GM12872 (cell line): ENCODE data around the gene KMO.

Experiments
- TF ChIP-seq, protein P1 (sequence below): IDR thresholded peaks from 3 replicates; pipeline ENCODE4 v1.5.1; 2011; ENCODE audit warnings: low read depth, mild to moderate bottlenecking, low read length, moderate library complexity; ENCODE audit not compliant: insufficient read depth

The KMO gene

DNA sequence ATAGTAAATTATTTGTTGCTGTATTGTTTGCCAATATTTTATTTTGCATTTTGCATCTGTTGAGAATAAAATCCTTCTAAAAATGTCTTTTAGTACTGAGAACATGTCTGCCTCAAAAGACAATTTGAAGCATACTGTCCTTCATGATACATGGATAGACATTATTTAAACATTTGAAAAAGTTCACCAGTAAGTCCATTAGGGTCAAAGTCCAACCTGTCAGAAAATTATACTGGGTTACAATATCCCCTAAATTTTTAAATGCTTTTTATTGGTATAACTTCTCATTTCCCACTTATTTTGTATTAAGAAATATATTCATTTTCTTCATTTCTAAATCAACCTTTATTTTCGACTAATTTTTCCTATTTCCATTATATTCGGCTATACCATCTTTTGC, 98.7 kb downstream of the KMO start:
- TF ChIP-seq, protein P1, sequence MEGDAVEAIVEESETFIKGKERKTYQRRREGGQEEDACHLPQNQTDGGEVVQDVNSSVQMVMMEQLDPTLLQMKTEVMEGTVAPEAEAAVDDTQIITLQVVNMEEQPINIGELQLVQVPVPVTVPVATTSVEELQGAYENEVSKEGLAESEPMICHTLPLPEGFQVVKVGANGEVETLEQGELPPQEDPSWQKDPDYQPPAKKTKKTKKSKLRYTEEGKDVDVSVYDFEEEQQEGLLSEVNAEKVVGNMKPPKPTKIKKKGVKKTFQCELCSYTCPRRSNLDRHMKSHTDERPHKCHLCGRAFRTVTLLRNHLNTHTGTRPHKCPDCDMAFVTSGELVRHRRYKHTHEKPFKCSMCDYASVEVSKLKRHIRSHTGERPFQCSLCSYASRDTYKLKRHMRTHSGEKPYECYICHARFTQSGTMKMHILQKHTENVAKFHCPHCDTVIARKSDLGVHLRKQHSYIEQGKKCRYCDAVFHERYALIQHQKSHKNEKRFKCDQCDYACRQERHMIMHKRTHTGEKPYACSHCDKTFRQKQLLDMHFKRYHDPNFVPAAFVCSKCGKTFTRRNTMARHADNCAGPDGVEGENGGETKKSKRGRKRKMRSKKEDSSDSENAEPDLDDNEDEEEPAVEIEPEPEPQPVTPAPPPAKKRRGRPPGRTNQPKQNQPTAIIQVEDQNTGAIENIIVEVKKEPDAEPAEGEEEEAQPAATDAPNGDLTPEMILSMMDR = no peak

DNA sequence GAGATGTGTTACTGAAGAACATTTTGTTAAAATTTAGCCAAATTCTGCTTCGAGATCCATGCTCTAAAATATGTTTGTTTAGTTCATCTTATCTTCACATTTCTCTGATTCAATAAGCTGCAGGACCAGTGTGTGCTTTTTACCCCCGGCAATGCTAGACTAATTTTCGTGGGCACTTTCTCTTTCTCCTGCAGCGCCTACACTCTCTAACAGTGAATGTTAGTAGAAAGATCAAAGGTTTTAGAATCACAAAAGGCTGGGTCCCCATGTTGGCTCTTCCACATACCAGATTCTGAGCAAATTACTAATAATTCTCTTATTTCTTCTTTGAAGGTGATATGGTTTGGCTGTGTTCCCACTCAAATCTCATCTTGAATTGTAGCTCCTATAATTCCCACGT, 99.5 kb downstream of the KMO start:
- TF ChIP-seq, protein P1 = no peak

DNA sequence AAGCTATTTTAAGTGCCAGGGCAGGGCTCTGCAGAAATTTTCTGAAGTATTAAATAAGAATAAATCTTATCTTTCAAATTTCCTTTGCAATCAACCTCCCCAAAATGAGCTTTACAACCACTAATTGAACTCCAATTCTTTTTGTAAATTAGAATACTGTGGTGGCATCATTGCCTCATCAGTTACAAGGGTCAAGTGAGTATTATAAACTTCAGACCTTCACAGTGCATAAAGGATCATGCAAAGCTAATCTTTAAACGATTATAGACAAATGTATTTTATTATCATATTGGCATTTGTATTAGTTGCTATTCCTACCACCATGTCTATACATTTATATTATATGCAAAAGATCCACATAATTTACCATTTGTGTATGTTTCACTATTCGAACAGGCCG, 100.8 kb downstream of the KMO start:
- TF ChIP-seq, protein P1 = no peak

GRCh38 chr1:241635556-241636152, 103.5 kb downstream of the KMO start:
- TF ChIP-seq, protein P1 = no peak

DNA sequence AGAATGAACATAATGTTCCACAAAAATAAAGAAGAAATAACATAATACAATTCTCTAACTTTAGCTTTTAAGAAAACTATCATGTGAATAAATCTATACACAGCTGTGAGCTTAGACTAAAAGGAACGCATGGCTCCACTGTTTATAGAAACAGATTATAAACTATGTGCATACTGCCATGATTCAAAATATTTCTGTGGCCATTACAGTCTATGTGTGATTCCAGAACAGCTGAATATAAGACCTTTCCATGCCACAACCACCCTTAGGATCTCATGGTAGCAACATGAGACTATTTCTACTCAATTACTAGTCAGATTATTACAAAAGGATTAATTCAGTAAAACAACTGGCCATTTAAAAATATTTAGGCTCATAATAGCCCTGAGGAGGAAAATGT, 104.1 kb downstream of the KMO start:
- TF ChIP-seq, protein P1 = no peak

DNA sequence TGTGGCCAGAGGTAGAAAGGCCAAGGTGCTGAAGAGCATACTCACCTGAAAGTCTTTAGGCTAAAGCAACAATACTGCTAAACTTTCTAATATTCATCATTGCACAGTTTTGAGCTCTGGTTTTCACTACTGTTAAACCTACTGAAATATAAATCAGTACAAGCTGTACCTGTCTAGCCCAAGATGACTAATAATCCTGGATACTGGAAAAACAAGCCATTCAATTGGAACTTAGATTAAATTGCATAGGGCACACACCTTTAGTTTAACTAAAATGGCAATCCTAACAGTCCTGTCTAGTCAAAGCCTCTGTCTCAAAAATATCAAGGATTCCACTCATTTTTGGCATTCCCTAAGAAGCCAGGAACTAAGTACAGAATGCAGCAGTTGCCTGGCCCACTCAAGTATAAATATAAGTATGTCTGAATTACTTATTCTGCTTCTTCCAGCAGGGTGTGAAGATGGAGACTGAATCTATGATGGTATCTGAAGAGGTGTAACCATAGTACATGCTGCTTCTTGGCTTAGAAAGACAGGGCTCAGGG, 104.9 kb downstream of the KMO start:
- TF ChIP-seq, protein P1 = no peak

DNA sequence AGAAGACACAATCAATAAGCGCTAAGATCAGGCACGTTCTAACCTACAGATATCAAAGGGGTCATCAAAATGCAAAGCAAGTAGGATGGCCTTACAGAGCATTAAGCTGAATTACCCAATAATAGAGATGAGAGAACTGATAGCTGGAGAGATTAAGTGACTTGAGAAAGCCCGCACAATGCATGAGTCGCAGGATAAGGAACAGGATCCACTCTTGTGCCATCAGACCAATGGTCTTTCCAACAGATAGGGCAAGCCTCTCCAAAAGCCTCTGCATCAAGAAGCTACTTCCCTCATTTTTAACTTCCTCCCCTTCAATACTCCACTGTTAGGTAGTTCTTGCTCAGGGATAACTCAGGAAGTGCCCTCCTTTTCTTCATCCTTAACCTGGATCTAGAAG, 105.4 kb downstream of the KMO start:
- TF ChIP-seq, protein P1 = no peak
